HG02678 (cell line): ENCODE data around the gene AOX1.
"Not testable (repeated sequence)": the region's sequence is repeated elsewhere in the genome, so short reads cannot be mapped to it uniquely, and the experiment has no call there.

Experiments
- ATAC-seq: cut with Tn5 transposase; IDR thresholded peaks from one replicate; pipeline ENCODE4 v1.9.1; 2021; ENCODE audit warnings: mild to moderate bottlenecking, moderate library complexity; ENCODE audit not compliant: unreplicated experiment

Gene AOX1

DNA sequence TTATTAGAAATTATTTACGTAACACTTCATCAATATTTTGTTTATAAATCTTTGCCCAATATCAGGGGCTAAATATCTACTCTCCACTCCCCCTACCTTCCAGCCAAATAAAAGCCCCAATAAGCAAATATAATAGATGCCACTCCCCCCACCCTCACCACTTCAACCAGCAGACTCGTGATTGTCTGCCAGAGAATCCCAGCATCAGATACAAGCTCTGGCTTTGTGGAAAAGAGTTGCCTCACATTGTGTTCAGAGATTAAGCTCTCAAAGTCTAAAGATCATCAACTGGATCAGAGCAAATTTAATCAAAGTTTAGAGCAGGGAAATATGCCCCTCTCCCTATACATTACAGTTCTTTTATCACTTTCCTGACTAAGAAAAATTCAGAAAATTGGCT, 39.5 kb downstream of the AOX1 start:
- ATAC-seq = no peak

DNA sequence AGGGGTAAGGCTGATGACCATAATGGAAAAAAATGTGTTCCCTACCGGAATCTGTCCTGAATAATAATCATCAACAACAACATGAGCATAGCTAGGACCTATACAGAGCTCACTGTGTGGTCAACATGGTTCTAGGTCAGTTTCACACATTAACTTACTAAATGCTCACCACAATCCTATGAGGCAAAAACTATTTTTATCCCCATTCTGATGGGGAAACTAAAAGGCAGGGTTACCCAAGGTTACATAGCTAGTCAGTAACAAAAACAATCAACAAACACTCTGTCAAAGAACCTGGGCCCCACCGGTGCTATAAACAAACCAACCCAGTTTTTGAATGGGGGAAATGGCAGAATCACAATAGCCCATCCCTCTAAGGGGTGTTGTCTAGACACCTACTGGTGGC, 40.1 kb downstream of the AOX1 start:
- ATAC-seq = no peak

DNA sequence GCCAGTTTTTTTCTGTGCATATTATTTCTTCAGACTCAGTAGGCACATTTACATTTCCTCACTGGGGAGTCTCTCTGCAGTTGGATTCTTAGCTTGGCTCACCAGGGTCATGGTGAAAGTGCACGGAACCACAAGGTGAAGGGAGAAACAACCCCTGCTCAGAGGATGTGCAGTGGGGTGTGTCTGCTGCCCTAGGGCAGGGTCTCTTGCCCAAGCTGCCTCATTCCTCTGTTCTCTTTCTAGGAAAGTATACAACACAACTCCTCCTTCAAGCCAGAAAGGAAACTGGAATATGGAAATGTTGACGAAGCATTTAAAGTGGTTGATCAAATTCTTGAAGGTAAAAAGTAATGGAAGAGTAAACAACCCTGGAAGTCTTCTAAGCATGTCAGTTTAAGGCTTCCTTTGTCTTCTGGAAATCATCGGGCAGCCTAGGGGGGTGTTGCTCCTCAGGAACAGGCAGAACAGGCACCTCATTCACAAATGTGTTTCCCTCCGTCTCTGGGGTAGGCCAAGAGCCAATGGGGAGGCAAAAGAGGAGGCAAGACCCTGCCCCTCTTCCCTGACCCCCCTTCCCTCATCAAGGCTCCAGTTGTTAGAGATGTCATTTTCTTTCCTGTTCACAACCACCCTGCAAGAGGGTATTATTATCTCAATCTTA, 41.4 kb downstream of the AOX1 start:
- ATAC-seq = no peak

DNA sequence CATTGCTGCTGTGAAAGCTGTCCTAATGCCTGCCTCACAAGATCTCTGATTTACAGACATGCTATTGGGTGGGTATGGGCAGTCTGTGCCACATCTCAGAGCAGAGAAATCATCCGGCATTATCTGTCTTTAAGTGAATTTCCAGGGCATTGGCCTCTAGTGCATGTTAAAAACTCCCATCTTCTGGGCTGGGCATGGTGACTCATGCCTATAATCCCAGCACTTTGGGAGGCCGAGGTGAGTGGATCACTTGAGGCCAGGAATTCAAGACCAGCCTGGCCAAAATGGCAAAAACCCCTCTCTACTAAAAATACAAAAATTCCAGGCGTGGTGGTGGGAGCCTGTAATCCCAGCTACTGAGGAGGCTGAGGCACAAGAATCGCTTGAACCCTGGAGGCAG, 42.6 kb downstream of the AOX1 start:
- not testable (repeated sequence) for ATAC-seq

DNA sequence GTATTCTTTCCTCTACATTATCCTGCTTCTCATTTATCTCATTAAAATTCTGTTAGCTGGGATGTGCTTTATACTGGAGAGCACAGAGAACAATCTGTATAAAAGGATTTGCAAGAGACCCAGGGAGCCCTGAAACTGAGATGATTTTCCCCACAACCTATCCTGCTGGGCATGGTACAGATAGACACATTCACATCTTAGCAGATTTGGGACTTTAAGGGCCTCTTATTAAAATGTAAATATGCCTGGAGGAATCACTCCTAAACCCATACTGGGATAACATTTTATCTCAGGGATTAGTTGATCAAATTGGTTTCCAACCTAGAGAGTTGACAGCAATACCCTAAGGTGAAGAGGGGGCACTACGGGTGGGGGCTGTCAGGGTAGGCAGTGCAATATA, 45.5 kb downstream of the AOX1 start:
- no peak for ATAC-seq

DNA sequence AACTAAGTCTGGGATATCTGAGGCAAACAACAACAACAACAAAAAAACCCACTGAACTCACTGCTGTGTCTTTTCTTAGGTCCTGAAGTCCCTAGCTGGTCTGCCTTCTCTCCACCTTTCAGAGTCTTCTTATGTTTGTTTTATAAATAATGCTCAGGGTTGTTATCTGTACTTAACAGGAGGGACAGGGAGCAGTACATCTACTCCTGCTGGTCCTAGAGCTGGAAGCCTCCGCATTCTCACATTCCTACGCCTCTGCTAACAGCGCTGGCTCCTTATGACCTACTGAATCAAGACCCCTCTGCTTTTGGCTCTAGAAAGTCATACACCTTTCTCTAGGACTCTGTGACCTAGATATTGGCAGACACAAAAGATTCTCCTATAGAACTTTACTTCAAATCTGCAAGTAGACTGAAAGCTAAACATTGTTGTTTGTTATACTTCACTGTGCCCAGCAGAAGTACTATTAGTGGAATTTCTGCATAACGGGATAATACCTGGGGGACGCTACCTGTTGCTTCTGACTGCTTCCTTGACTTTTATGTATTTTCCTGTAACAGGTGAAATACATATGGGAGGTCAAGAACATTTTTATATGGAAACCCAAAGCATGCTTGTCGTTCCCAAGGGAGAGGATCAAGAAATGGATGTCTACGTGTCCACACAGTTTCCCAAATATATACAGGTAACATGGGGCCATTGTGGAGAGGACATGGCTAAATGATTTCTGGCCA, 48.6 kb downstream of the AOX1 start:
- ATAC-seq = no peak

DNA sequence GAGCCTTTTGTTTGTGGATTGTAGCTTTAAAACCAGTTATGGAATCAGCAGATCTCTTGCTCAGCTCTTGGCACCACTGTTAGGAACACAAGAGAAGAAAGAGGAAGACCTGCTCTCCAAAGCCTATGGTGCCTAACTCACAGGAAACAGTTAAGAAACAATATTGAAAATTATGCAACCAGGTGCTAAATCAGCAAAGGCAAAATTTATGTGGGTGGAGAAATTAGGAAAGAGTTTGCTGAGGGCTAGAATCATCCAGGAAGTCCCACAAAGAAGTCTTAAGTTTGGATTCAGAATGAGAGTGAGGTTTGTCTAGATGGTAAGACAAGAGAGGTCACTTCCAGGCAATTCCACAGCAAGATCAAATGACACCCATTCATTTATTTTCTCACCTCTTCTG, 49.4 kb downstream of the AOX1 start:
- no peak for ATAC-seq

DNA sequence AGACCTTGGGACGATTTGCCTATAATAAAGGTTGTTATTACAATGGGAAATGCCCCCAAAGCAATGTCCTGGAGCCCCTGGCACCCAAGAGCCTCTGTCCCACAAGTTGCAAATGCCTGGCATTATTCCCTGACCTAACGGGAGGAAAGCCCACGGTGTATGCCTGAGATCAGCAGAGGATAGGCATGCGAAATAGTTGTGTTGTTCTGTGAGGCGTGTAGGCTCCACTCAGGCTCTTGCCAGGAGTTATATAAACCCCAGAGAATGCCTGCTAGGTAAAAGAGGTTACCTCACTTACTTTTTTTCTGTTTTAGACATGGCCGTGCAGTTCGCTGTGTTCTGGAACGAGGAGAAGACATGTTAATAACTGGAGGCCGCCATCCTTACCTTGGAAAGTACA, 52.1 kb downstream of the AOX1 start:
- ATAC-seq = no peak

DNA sequence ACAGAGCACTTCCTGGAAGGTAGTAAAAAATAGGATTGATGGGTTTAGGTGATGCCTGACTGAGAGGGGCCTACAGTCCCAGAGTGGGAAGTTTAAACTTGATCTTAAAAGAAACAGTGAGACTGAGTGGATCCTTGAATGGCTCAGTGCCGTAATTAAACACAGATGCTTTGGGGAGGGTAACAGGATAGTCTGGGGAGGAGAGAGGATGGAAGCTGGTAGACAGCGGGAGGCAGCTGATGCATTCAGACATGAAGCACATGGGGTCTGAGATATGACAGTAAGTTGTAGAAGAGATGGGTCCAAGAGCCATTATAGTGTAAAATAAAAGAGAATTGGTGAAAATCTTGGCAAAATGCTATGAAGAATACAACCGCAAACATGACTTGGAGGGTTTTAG, 54.4 kb downstream of the AOX1 start:
- ATAC-seq = no peak

DNA sequence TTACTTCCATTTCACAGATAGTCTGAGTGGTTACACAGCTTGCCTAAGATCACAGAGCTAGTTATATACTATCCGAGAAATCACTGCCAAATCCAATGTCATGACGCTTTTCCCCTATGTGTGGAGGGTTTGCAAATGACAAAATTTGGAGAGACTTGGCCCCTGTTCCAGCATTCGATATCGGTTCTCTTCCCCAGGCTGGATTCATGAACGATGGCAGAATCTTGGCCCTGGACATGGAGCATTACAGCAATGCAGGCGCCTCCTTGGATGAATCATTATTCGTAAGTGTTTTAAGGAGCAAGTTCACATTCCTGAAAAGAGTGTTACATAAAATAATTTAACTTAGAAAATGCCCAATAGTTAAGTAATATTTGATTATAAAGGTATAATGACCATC, 55.1 kb downstream of the AOX1 start:
- ATAC-seq = no peak

DNA sequence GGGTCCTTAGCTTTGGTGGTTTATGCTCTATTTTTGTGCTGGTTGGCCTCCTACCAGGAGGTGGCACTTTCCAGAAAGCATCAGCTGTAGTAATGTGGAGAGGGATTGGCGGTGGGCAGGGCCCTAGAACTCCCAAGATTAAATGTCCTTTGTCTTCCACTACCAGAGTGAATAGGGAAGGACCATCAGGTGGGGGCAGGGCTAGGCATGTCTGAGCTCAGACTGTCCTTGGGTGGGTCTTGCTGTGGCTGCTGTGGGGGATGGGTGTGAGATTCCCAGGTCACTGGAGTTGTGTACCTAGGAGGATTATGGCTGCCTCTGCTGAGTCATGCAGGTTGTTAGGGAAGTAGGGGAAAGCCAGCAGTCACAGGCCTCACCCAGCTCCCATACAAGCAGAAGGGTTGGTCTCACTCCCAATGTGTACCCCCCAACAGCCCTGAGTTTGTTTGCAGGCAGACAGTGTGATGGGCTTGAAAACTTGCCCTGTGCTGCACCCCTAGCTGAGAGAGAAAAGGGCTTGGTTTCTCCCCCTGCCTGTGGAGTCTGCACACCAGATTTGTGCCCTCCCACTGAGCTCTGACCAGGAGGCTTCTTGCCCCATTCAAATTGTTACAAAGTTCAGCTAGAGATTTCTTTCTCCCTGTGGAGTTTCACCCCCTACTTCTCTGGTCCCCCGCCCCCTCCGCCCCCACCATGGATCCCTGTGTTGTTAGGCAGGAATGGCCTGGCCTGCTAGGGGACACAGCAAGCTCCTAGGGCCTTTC, 62.9 kb downstream of the AOX1 start:
- not testable (repeated sequence) for ATAC-seq

DNA sequence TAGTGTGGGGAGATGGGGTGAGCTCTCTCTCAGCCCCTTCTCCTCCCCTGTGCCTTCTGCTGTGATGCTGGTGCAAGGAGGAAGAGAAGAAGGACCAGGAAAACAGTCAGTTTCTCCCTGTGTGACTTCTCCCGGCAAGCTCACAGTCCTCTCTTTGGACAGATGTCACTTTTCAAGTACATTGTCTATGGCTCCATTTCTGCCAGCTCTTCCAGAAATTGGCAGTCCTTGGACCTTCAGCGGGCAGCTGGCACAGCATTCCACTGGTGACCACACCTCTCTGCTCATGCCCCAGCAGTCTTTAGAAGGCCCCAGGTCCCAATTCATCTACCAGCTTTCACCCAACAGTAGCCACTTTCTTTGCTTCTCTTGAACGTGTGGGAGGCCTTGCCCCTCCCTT, 63.9 kb downstream of the AOX1 start:
- ATAC-seq = no peak

DNA sequence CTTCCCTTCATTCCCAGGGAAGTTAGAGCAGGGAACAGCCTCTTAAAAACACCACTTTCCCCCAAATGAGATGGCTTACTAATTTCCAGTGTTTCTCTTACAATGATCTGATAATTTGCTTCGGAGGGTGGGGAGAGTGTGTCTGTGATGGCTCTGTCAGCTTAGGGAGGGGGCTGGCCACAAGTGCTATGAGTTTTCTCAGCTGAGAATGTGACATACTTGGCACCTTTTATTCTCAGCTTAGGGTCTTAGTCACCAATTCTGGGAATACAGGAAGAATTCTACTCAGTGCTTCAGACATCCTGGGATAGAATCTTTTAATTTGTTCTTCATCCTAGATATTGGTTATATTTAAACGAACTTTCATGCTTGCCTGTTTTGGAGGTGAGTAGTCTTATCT, 64.4 kb downstream of the AOX1 start:
- no peak for ATAC-seq

DNA sequence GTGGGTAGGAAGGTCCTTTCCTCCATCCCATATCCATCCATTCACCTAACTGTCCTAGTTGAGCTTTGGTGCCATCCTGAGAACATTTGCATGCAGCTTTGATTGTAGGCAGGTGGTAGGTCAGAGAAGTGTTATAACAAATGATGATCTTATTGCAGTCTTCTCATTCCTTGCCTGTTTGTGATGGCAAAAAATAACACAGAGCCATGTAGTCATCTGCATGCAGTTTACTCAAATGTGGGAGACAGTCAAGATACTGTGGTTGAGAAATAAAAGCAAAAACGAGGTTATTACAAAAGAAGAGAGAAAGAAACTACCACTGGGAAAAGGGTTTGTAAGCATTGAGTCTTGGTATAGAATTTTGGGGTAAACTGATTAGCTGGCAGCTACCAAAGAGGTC, 66.3 kb downstream of the AOX1 start:
- ATAC-seq = no peak

DNA sequence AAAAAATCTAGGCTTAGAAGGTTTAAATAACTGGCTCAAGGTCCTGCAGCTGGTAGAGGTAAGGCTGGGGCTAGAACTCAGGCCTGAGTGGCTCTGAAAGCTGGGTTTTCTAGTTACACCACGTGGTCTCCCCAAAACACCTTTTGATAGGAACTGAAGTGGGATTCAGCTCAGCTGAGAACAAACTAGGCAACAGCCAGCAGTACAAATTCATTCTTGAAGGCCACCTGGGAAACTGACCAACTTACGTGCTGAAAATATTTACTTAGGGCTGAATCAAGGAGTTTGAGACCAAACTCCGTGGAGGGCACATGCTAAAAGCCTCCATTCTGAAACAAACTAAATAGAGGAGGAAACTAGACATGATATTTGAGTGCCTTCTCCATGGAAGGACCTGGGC, 67.2 kb downstream of the AOX1 start:
- no peak for ATAC-seq

DNA sequence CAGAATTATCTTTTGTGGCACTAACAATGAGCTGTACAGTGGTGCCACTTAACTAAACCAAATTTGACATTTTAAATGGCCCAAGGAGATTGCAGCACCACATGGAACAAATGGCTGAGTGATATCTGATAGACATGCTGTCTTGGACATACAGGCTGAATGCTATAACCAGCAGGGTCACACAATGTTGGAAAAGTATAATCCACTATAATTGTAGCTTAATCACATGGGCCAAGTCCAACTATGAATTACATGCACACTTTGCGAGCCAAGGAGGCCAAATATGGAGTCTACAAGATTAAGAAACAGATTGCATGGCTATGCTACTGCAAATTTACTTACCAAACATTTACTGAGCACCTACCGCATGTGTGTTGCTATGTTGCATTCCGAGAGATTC, 69.0 kb downstream of the AOX1 start:
- no peak for ATAC-seq

DNA sequence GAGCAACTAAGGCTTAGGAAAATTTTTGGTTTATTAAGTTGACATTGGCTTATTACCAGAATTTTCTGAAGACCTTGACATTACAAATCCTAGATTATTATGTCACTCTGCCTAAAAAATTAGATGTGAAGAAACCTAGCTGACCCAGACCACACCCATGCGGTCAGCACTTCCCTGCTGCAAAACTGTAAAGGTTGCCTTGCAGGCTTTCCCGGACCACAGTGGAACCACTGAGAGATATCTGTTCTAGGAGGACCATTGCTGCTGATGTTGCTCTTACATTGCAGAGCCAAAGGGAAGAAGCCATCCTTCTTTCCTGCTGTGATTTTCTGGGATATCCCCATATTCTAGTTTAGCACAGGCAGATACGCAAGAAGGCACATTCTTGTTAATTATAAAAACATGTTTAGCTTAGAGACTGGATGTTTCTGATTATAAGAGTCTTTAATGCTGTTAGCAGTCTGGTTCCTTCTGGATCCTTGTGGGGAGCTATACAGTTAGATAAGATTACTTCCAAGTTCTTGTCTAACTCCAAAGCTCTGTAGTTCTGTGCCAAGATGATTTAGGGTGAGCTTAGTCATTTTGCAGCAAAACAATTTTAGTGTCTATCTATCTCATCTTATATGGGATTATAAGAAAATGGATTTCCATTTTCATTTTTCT, 70.2 kb downstream of the AOX1 start:
- ATAC-seq = no peak

DNA sequence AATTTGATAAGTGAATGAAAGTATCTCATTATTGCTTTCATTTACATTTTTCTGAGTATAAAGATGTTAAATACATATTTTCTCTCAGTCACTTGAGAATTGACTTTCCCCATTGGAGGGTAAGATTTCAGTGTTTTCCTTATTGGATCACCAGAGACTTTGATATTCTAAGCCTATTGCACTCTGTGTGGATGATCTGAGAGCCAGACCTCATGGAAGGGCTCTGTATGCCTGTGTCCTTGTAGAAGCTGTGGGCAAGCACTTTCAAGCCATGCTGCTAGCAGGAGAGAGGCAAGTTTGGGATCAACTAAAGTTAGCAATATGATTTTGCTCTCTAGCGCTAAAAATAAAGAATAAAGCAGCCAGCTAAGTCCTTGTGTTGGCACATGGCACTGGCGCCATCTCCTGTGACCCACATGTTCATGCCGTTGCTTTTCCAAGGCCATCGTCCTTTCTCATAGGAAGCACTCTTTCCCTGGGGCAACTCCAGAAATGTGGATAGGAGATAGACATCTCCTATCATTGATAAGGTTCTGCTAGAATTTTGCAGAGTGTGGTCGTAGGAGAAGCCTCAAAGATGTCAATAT, 72.6 kb downstream of the AOX1 start:
- no peak for ATAC-seq

DNA sequence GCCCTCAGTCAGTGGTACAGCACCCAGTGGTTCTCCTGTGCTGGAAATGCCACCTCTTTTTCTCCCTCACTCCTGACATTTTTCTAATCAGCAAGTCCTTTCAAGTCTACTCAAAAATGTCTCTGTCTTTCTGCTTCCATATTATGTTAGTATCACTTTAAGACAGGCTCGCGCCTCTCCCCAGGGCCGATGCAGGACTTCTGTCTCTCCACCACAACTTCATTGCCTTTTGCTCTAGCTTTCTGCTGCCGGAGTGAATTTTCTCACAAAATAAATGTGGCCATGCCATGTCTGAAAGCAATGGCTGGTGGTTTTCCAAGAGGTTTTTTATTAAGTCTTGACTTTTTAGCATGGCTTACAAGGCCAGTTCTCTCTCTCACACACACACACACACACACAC, 73.6 kb downstream of the AOX1 start:
- no peak for ATAC-seq

DNA sequence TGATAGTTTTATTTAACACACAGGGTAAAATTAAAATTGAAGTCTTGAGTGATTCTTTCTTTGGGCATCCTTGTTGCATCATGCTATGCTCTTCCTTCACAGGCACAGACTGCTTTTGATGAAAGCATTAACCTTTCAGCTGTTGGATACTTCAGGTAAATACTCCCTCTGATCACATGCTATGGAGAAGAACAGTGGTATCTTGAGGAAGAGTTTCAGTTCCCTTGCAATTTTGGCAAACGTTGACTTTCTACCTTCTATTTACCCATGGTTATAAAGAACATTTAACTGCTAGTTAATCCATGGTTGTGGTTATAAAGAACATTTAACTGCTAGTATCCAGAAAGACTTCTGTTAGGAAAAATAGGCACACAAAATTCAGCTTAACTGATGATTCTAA, 75.7 kb downstream of the AOX1 start:
- ATAC-seq = no peak

DNA sequence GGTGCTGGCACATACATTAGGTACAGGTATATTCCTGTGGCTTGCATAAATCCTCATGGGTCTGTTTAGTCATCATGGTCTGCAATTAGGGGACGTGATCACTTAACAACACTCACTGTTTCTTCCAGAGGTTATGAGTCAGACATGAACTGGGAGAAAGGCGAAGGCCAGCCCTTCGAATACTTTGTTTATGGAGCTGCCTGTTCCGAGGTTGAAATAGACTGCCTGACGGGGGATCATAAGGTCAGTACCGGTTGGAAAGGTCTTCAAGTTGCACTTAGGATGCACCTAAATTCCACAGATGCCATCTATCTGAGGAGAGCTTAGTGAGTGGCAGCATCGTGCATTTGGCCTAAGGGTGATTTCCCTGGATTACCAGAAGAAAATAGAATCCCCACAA, 76.9 kb downstream of the AOX1 start:
- no peak for ATAC-seq
